MM.1S (cell line): Measurements from ENCODE around the gene TTC33.

Experiments used
- DNase-seq: peaks from one replicate; pipeline ENCODE4 v3.0.0-alpha.2; 2015
- H2AFZ ChIP-seq: fragments of 300-600 bp; sonication (generic); 2 replicates; pipeline ENCODE4 v1.6.0; 2016; ENCODE audit warnings: antibody characterized with exemption, low read length
- H3F3A ChIP-seq: fragments of 300-600 bp; sonication (generic); 2 replicates; pipeline ENCODE4 v1.6.1; 2016; ENCODE audit warnings: mild to moderate bottlenecking, antibody characterized with exemption, low read length, moderate library complexity, mixed read lengths; ENCODE audit not compliant: insufficient read depth
- H3K27ac ChIP-seq: fragments of 300-600 bp; sonication (generic); 2 replicates; pipeline ENCODE4 v1.5.1; 2016; ENCODE audit warnings: mild to moderate bottlenecking, low read length
- H3K27me3 ChIP-seq: fragments of 300-600 bp; sonication (generic); replicated peaks from 2 replicates; pipeline ENCODE4 v1.6.0; 2016; ENCODE audit warnings: low read length; ENCODE audit not compliant: insufficient read depth
- H3K36me3 ChIP-seq: fragments of 300-600 bp; sonication (generic); replicated peaks from 2 replicates; pipeline ENCODE4 v1.6.1; 2016; ENCODE audit warnings: mild to moderate bottlenecking, low read length, mixed read lengths; ENCODE audit not compliant: insufficient read depth
- H3K4me1 ChIP-seq: fragments of 300-600 bp; sonication (generic); 2 replicates; pipeline ENCODE4 v1.6.1; 2016; ENCODE audit warnings: low read length, mixed read lengths
- H3K4me2 ChIP-seq: fragments of 300-600 bp; sonication (generic); 2 replicates; pipeline ENCODE4 v1.6.0; 2016; ENCODE audit warnings: low read depth, low read length
- H3K4me3 ChIP-seq: fragments of 300-600 bp; sonication (generic); 2 replicates; pipeline ENCODE4 v1.5.1; 2016; ENCODE audit warnings: low read length, mixed read lengths
- H3K79me2 ChIP-seq: fragments of 300-600 bp; sonication (generic); 2 replicates; pipeline ENCODE4 v1.6.1; 2016; ENCODE audit warnings: mixed run types, low read length, mixed read lengths
- H3K9ac ChIP-seq: fragments of 300-600 bp; sonication (generic); 2 replicates; pipeline ENCODE4 v1.6.1; 2016; ENCODE audit warnings: low read length, mixed read lengths
- H3K9me2 ChIP-seq: fragments of 300-600 bp; sonication (generic); replicated peaks from 2 replicates; pipeline ENCODE4 v1.6.1; 2016; ENCODE audit warnings: mild to moderate bottlenecking, low read length, mixed read lengths; ENCODE audit not compliant: insufficient read depth
- H3K9me3 ChIP-seq: fragments of 300-600 bp; sonication (generic); replicated peaks from 2 replicates; pipeline ENCODE4 v1.6.1; 2016; ENCODE audit warnings: mild to moderate bottlenecking, low read length, mixed read lengths; ENCODE audit not compliant: insufficient read depth
- H4K20me1 ChIP-seq: fragments of 300-600 bp; sonication (generic); 2 replicates; pipeline ENCODE4 v1.6.1; 2016; ENCODE audit warnings: mild to moderate bottlenecking, low read length, moderate library complexity, mixed read lengths; ENCODE audit not compliant: insufficient read depth
- EZH2 ChIP-seq: fragments of 300-600 bp; sonication (generic); optimal IDR thresholded peaks from 2 replicates; pipeline ENCODE3; 2017; ENCODE audit warnings: low read depth, mild to moderate bottlenecking, antibody characterized with exemption, low read length, mixed read lengths
- EZH2phosphoT487 ChIP-seq: fragments of 300-600 bp; sonication (generic); IDR thresholded peaks from 2 replicates; pipeline ENCODE4 v1.6.1; 2018; ENCODE audit warnings: antibody characterized with exemption, low read length
- TF ChIP-seq, protein P1 (sequence below): fragments of 300-600 bp; sonication (generic); IDR thresholded peaks from 2 replicates; pipeline ENCODE4 v1.5.1; 2016; ENCODE audit warnings: antibody characterized with exemption, low read length, mixed read lengths

The TTC33 gene

DNA sequence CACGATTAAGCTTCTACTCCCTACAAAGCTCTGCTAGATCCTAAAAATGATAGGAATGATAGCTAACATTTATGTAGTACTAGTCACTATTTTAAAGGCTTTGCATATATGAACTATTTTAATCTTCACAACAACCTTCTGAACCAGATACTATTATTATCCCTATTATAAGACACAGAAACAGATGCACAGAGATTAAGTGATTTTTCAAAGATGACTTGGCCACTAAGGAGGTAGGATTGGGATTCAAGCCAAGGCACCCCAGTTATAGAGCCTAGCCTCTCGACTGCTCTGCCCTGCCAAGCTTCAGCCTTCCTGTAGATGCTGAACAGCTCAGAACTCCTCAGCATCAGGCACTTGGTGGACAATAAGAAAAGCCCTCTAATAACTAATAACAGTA lies 277.0 kb downstream of the TTC33 start:
- no peak for DNase-seq

DNA sequence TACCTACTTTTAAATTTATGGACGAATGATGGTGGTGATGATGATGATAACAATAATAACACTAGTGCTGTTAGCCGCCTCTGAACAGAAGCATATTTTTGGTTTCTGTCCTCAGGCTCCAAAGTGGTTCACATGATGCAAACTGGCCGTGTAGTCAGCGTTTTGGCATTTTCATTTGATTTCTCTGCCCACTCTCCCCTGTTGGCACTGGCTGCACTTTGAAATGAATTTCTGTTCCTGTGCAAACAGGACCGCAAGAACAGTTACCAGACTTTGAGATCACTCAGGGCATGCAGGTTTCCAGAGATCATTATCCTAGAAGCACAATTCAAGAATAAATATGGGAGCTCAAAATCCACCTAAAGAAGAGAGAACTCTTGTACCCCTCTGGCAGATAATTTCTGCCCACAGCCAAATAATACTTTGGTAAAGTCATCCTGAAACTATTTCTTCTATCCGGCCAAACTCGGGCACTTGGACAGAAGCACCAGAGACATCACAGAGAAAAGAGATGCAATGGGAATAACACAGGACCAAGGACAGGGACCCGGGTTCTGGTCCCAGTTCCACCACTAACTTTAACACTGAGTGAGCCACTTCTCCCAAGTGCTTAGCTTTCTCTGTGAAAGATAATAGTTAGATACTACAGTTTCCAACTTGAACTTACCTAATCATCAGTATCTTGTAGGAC lies 277.8 kb downstream of the TTC33 start:
- Histone ChIP-seq H3K4me3 (no peak overlapping the region), H3K9me2 (no peaks in the 10 kb centered on the region), H3K4me2 (no peak overlapping the region), H3K4me1 (no peaks in the 10 kb centered on the region), H3K9me3 (no peaks in the 10 kb centered on the region), H4K20me1 (no peaks in the 10 kb centered on the region), H3K79me2 (no peaks in the 10 kb centered on the region), H3K36me3 (no peaks in the 10 kb centered on the region), H3F3A (no peaks in the 10 kb centered on the region), H3K27ac (no peak overlapping the region), H2AFZ (no peak overlapping the region), H3K27me3 (no peaks in the 10 kb centered on the region), H3K9ac (no peak overlapping the region)
- no peak for DNase-seq
- TF ChIP-seq EZH2phosphoT487, result no peak
- no peak for TF ChIP-seq EZH2
- TF ChIP-seq, protein P1, sequence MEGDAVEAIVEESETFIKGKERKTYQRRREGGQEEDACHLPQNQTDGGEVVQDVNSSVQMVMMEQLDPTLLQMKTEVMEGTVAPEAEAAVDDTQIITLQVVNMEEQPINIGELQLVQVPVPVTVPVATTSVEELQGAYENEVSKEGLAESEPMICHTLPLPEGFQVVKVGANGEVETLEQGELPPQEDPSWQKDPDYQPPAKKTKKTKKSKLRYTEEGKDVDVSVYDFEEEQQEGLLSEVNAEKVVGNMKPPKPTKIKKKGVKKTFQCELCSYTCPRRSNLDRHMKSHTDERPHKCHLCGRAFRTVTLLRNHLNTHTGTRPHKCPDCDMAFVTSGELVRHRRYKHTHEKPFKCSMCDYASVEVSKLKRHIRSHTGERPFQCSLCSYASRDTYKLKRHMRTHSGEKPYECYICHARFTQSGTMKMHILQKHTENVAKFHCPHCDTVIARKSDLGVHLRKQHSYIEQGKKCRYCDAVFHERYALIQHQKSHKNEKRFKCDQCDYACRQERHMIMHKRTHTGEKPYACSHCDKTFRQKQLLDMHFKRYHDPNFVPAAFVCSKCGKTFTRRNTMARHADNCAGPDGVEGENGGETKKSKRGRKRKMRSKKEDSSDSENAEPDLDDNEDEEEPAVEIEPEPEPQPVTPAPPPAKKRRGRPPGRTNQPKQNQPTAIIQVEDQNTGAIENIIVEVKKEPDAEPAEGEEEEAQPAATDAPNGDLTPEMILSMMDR, result no peak

More for the DNA sequence above, 277.0 kb downstream of the TTC33 start:
- Histone ChIP-seq H3K36me3 (no peaks in the 10 kb centered on the region), H3K9ac (no peak overlapping the region), H3K27ac (no peak overlapping the region), H3K79me2 (no peaks in the 10 kb centered on the region), H2AFZ (no peak overlapping the region), H3K27me3 (no peaks in the 10 kb centered on the region), H3K4me1 (no peaks in the 10 kb centered on the region), H3F3A (no peaks in the 10 kb centered on the region), H3K9me3 (no peaks in the 10 kb centered on the region), H3K4me2 (no peak overlapping the region), H4K20me1 (no peaks in the 10 kb centered on the region), H3K9me2 (no peaks in the 10 kb centered on the region), H3K4me3 (no peak overlapping the region)
- no peak for TF ChIP-seq EZH2
- TF ChIP-seq, protein P1, result no peak
- no peak for TF ChIP-seq EZH2phosphoT487

DNA sequence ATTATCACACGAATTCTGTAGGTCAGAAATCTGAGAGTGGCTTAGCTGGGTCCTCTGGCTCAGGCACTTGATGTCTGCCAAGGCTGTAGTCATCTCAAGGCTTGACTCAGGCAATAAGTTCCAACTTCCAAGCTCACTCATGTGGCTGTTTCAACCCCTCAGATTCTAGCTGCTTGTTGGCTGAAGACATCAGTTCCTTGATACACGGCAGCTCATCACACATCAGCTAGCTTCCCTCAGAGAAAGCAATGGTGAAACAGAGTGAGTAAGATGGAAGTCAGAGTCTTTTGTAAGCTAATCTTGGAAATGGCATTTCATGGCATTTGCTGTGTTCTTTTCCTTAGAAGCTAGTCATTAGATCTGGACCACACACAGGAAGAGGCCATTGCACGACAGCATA lies 280.2 kb downstream of the TTC33 start:
- no peak overlapping the region for H2AFZ ChIP-seq
- H3K9me3 ChIP-seq, result no peaks in the 10 kb centered on the region
- no peak for TF ChIP-seq EZH2
- no peaks in the 10 kb centered on the region for H3K9me2 ChIP-seq
- no peaks in the 10 kb centered on the region for H3K27me3 ChIP-seq
- H3K4me3 ChIP-seq, result no peak overlapping the region
- H3K4me2 ChIP-seq, result no peak overlapping the region
- H3K4me1 ChIP-seq, result no peaks in the 10 kb centered on the region
- H3F3A ChIP-seq, result no peaks in the 10 kb centered on the region
- no peak overlapping the region for H3K27ac ChIP-seq
- no peak overlapping the region for H3K9ac ChIP-seq
- no peak for DNase-seq
- no peaks in the 10 kb centered on the region for H4K20me1 ChIP-seq
- H3K36me3 ChIP-seq, result no peaks in the 10 kb centered on the region
- H3K79me2 ChIP-seq, result no peaks in the 10 kb centered on the region

DNA sequence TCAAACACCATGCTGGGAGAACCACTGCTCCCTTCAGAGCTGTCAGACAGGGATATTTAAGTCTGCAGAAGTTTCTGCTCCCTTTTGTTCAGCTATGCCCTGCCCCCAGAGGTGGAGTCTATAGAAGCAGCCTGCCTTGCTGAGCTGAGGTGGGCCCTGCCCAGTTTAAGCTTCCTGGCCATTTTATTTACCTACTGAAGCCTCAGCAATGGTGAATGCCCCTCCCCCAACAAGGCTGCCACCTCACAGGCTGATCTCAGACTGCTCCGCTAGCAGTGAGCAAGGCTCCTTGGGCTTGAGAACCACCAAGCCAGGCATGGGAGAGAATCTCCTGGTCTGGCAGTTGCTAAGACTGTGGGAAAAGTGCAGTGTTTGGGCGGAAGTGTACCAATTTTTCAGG lies 281.5 kb downstream of the TTC33 start:
- H3K36me3 ChIP-seq, result no peaks in the 10 kb centered on the region
- DNase-seq, result no peak
- no peak overlapping the region for H3K9ac ChIP-seq
- no peak overlapping the region for H3K4me2 ChIP-seq
- no peaks in the 10 kb centered on the region for H3K4me1 ChIP-seq
- no peaks in the 10 kb centered on the region for H3F3A ChIP-seq
- no peak overlapping the region for H3K4me3 ChIP-seq
- H3K27me3 ChIP-seq, result no peaks in the 10 kb centered on the region
- no peaks in the 10 kb centered on the region for H3K9me2 ChIP-seq
- H3K79me2 ChIP-seq, result no peaks in the 10 kb centered on the region
- no peak overlapping the region for H2AFZ ChIP-seq
- no peak for TF ChIP-seq EZH2
- TF ChIP-seq EZH2phosphoT487, result no peak
- TF ChIP-seq, protein P1, result no peak
- no peak overlapping the region for H3K27ac ChIP-seq
- no peaks in the 10 kb centered on the region for H3K9me3 ChIP-seq
- no peaks in the 10 kb centered on the region for H4K20me1 ChIP-seq
